Measurements from ENCODE around the gene EEFSEC.

DNA sequence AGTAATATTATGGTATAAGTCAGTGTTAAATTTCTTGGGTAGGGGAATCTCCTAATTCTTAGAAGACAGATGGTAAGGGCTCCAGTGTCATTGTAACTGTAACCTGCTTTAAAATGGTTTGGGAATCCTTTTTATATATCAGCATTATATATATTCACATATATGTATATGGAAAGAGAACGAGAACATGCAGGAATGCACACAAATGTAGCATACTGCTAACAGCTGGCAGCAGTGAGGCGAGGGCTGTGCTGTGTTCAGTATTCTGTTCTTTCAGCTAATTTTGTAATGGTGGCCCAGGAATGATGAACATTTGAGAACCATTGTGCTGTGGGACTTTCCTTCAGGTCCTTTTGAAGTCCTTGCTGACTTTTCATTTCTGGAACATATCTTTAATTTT is 60.8 kb downstream of the EEFSEC start:
- TF ChIP-seq POLR2A (IDR thresholded peaks at IDR 0.05; ENCODE audit: low read depth) (no peak), POLR2AphosphoS5 (IDR thresholded peaks at IDR 0.05) (no peak)
- TF ChIP-seq, protein P1, sequence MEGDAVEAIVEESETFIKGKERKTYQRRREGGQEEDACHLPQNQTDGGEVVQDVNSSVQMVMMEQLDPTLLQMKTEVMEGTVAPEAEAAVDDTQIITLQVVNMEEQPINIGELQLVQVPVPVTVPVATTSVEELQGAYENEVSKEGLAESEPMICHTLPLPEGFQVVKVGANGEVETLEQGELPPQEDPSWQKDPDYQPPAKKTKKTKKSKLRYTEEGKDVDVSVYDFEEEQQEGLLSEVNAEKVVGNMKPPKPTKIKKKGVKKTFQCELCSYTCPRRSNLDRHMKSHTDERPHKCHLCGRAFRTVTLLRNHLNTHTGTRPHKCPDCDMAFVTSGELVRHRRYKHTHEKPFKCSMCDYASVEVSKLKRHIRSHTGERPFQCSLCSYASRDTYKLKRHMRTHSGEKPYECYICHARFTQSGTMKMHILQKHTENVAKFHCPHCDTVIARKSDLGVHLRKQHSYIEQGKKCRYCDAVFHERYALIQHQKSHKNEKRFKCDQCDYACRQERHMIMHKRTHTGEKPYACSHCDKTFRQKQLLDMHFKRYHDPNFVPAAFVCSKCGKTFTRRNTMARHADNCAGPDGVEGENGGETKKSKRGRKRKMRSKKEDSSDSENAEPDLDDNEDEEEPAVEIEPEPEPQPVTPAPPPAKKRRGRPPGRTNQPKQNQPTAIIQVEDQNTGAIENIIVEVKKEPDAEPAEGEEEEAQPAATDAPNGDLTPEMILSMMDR (IDR thresholded peaks at IDR 0.05) = no peak
